HEK293 (cell line): ENCODE measurements around the gene MRC2.

Source experiments
- KLF16 ChIP-seq: fragments of 450-650 bp; formaldehyde crosslinking; IDR thresholded peaks from 2 replicates; pipeline ENCODE4 v1.5.1; 2017; ENCODE audit warnings: missing biosample characterization, missing genetic modification characterization
- ZNF121 ChIP-seq: fragments of 450-650 bp; formaldehyde crosslinking; IDR thresholded peaks from 2 replicates; pipeline ENCODE4 v1.5.1; 2016; ENCODE audit warnings: missing biosample characterization, missing genetic modification characterization
- ZNF416 ChIP-seq: fragments of 450-650 bp; formaldehyde crosslinking; IDR thresholded peaks from 2 replicates; pipeline ENCODE4 v1.5.1; 2016; ENCODE audit warnings: missing biosample characterization, missing genetic modification characterization
- ZNF473 ChIP-seq: fragments of 450-650 bp; formaldehyde crosslinking; IDR thresholded peaks from 2 replicates; pipeline ENCODE4 v1.5.1; 2017; ENCODE audit warnings: missing biosample characterization, missing genetic modification characterization
- ZNF558 ChIP-seq: fragments of 450-650 bp; formaldehyde crosslinking; IDR thresholded peaks from 2 replicates; pipeline ENCODE4 v1.5.1; 2016; ENCODE audit warnings: missing biosample characterization, missing genetic modification characterization
- ZNF792 ChIP-seq: fragments of 450-650 bp; formaldehyde crosslinking; IDR thresholded peaks from 2 replicates; pipeline ENCODE4 v1.5.1; 2016; ENCODE audit warnings: missing biosample characterization, missing genetic modification characterization
- TF ChIP-seq, protein P1 (sequence below): fragments of 450-650 bp; formaldehyde crosslinking; IDR thresholded peaks from 2 replicates; pipeline ENCODE4 v1.5.1; 2016; ENCODE audit warnings: missing biosample characterization, missing genetic modification characterization
- TF ChIP-seq, protein P2 (sequence below): fragments of 450-650 bp; formaldehyde crosslinking; IDR thresholded peaks from 2 replicates; pipeline ENCODE4 v1.5.1; 2016; ENCODE audit warnings: missing biosample characterization, missing genetic modification characterization

- TF ChIP-seq ZNF416 (no peak), ZNF473 (no peak), ZNF792 (no peak), KLF16 (tag by site-specific recombination) (no peak), ZNF558 (tag by site-specific recombination) (no peak), ZNF121 (tag by site-specific recombination) (no peak)
- TF ChIP-seq, protein P1, sequence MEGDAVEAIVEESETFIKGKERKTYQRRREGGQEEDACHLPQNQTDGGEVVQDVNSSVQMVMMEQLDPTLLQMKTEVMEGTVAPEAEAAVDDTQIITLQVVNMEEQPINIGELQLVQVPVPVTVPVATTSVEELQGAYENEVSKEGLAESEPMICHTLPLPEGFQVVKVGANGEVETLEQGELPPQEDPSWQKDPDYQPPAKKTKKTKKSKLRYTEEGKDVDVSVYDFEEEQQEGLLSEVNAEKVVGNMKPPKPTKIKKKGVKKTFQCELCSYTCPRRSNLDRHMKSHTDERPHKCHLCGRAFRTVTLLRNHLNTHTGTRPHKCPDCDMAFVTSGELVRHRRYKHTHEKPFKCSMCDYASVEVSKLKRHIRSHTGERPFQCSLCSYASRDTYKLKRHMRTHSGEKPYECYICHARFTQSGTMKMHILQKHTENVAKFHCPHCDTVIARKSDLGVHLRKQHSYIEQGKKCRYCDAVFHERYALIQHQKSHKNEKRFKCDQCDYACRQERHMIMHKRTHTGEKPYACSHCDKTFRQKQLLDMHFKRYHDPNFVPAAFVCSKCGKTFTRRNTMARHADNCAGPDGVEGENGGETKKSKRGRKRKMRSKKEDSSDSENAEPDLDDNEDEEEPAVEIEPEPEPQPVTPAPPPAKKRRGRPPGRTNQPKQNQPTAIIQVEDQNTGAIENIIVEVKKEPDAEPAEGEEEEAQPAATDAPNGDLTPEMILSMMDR (tag by site-specific recombination), result no peak
- TF ChIP-seq, protein P2, sequence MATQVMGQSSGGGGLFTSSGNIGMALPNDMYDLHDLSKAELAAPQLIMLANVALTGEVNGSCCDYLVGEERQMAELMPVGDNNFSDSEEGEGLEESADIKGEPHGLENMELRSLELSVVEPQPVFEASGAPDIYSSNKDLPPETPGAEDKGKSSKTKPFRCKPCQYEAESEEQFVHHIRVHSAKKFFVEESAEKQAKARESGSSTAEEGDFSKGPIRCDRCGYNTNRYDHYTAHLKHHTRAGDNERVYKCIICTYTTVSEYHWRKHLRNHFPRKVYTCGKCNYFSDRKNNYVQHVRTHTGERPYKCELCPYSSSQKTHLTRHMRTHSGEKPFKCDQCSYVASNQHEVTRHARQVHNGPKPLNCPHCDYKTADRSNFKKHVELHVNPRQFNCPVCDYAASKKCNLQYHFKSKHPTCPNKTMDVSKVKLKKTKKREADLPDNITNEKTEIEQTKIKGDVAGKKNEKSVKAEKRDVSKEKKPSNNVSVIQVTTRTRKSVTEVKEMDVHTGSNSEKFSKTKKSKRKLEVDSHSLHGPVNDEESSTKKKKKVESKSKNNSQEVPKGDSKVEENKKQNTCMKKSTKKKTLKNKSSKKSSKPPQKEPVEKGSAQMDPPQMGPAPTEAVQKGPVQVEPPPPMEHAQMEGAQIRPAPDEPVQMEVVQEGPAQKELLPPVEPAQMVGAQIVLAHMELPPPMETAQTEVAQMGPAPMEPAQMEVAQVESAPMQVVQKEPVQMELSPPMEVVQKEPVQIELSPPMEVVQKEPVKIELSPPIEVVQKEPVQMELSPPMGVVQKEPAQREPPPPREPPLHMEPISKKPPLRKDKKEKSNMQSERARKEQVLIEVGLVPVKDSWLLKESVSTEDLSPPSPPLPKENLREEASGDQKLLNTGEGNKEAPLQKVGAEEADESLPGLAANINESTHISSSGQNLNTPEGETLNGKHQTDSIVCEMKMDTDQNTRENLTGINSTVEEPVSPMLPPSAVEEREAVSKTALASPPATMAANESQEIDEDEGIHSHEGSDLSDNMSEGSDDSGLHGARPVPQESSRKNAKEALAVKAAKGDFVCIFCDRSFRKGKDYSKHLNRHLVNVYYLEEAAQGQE (tag by site-specific recombination), result no peak
These were observed 17.2 kb downstream of the MRC2 start for GRCh38 chr17:62644487-62645173.
